ENCODE measurements around the gene POU2F2. TPM values are rescaled to one million over a fixed set of nuclear protein-coding genes. Genes with fewer than 3 reads are reported as not detected.
A peak's percentile ranks its signal among the peaks of the same experiment; 100 is the strongest.

The POU2F2 gene
- total and polyA plus RNA-seq, 12 donors, result 0.72 to 17.2 (median 3.1) TPM

GRCh38 chr19:42148266-42148665 is 16.0 kb upstream of the POU2F2 start:
- Histone ChIP-seq H3K36me3 (replicated peaks in 1 of 2) (no peaks in the 10 kb centered on the region), H3K4me1 (replicated peaks in 1 of 2) (no peaks in the 10 kb centered on the region), H3K4me3 (no peak overlapping the region), H3K27ac (no peak overlapping the region), H3K27me3 (peaks cover 3% of the 10 kb centered on the region), H3K9me3 (replicated peaks in 1 of 3) (no peaks in the 10 kb centered on the region)
- no peak for DNase-seq
- 73 to 83% (median 75%) methylated on average over 5 of the region's 5 CpGs for WGBS, 4 donors
- intact Hi-C loops (cut with DNase I), result no loop called here
- no peak for TF ChIP-seq CTCF (IDR thresholded peaks at IDR 0.05)
- no peak for TF ChIP-seq POLR2A (IDR thresholded peaks at IDR 0.05)

- WGBS, 4 donors, result 49 to 53% (median 52%) methylated on average over 14 of the region's 14 CpGs
- H3K27ac ChIP-seq, result no peak overlapping the region
- no peak for TF ChIP-seq POLR2A (IDR thresholded peaks at IDR 0.05)
- no peak for TF ChIP-seq CTCF (IDR thresholded peaks at IDR 0.05)
- no peaks in the 10 kb centered on the region for H3K27me3 ChIP-seq
- H3K36me3 ChIP-seq (replicated peaks in 1 of 2), result no peaks in the 10 kb centered on the region
- no peaks in the 10 kb centered on the region for H3K4me1 ChIP-seq (replicated peaks in 1 of 2)
- intact Hi-C loops (cut with DNase I), result no loop called here
- peak in 3 of 7 donors; percentile 15 to 66 (median 22) for DNase-seq
- H3K4me3 ChIP-seq, result no peak overlapping the region
- no peaks in the 10 kb centered on the region for H3K9me3 ChIP-seq (replicated peaks in 1 of 3)
These were observed 11.3 kb upstream of the POU2F2 start for GRCh38 chr19:42143341-42144234.

GRCh38 chr19:42140125-42140754 is 8.0 kb upstream of the POU2F2 start:
- Histone ChIP-seq H3K4me1 (replicated peaks in 1 of 2) (no peaks in the 10 kb centered on the region), H3K36me3 (replicated peaks in 1 of 2) (no peaks in the 10 kb centered on the region), H3K4me3 (no peak overlapping the region), H3K9me3 (replicated peaks in 1 of 3) (no peaks in the 10 kb centered on the region), H3K27me3 (no peaks in the 10 kb centered on the region), H3K27ac (no peak overlapping the region)
- WGBS, 4 donors, result 13 to 32% (median 16%) methylated on average over 3 to 8 of the region's 8 CpGs
- peak; percentile 55 to 74 (median 64) for DNase-seq
- TF ChIP-seq CTCF (IDR thresholded peaks at IDR 0.05), result no peak
- TF ChIP-seq POLR2A (IDR thresholded peaks at IDR 0.05), result no peak
- intact Hi-C loops (cut with DNase I), result no loop called here

DNA sequence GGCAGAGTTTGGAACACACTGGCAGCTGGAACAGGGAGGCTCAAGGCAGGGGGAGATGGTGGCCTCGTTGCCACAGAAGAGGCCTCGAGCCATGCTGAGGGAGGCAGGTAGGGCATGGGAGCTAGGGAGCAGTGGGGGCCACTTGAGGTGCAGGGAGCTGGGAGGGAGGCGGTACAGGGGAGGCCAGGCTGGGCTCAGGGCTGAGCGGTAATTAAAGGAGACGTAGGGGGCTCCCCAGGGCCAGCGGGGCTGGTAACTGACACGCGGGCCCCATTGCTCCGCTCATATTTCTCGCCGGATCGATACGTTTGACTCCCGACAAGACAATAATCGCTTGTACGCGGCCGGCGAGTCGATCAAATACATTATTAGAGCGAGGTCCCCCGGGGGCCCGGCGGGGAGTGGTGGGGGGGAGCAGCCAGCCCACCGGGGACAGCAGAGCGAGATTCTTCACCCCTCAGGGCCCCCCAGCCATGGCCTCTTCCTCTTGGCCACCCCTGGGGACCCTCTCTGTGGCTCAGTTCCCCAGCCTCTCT is 2.4 kb upstream of the POU2F2 start:
- Histone ChIP-seq H3K4me1 (replicated peaks in 1 of 2) (peaks cover 0 to 4% of the 10 kb centered on the region in 2 donors), H3K27ac (no peak overlapping the region), H3K36me3 (replicated peaks in 1 of 2) (no peaks in the 10 kb centered on the region), H3K4me3 (no peak overlapping the region), H3K27me3 (peaks cover 13% of the 10 kb centered on the region), H3K9me3 (replicated peaks in 1 of 3) (no peaks in the 10 kb centered on the region)
- WGBS, 4 donors, result 76 to 83% (median 81%) methylated on average over 26 of the region's 26 CpGs
- intact Hi-C loops (cut with DNase I), result loop anchor here (5.0 to 10.0 kb wide), 3 partner anchors 48 to 190 kb away; partner anchors contain the start of gene MEGF8 (in 1 of the 2)
- TF ChIP-seq CTCF (IDR thresholded peaks at IDR 0.05) (no peak), POLR2A (IDR thresholded peaks at IDR 0.05) (no peak)
- DNase-seq, result no peak

All from adrenal gland (tissue), 12 donors.